Activated CD8-positive, alpha-beta memory T cell treated with anti-CD3 and anti-CD28 coated beads, Interleukin-2, amount 50 U/mL, for 1 hour (primary cell): ENCODE measurements around the gene RSPH3.
"Not testable (repeated sequence)": the region's sequence is repeated elsewhere in the genome, so short reads cannot be mapped to it uniquely, and the experiment has no call there.

Experiments
- DNase-seq: peaks from one replicate; pipeline ENCODE4 v3.0.0-alpha.2; 2020; ENCODE audit errors: extremely low read depth

RSPH3 gene

DNA sequence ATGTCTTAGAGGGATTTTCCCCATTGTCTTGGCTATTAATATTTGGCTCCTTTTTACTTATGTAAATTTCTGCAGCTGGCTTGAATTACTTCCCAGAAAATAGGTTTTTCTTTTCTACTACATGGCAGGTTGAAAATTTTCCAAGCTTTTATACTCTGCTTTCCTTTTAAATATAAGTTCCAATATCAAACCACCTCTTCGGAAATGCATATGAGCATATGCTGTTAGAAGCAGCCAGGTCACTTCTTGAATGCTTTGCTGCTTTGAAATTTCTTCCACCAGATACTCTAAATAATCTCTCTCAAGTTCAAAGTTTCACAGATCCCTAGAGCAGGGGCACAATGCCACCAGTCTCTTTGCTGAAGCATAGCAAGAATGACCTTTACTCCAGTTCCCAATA, 25.2 kb upstream of the RSPH3 start:
- not testable (repeated sequence) for DNase-seq

DNA sequence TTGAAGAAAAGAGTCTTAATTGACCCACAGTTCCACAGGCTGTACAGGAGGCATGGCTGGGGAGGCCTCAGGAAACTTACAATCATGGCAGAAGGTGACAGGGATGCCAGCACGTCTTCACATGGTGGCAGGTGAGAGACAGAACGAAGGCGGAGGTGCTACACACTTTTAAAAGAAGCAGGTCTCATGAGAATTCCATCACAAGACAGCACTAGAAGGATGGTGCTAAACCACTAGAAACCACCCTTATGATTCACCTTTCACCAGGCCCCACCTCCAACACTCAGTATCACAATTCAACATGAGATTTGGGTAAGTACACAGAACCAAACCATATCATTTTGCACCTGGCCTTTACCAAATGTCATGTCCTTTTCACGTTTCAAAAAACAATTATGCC, 23.9 kb upstream of the RSPH3 start:
- DNase-seq, result no peak

DNA sequence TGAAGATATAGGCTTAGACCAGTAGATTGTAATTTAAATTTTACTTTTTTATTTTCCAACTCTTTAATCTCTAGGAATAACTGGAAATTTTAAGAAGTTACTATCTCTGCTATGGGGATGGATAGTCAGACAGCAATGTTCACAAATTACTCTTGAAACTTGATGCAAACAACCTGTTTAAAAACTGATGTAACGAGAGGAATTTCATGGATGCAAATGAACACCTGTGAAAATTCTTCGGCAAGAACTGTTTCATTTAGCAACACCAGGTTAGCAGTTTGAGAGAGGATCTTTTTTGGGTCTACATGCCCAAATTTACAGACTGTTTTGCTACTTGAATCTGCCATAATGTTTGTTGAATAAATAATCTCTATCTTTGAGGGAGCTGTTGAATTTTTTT, 20.0 kb upstream of the RSPH3 start:
- no peak for DNase-seq

DNA sequence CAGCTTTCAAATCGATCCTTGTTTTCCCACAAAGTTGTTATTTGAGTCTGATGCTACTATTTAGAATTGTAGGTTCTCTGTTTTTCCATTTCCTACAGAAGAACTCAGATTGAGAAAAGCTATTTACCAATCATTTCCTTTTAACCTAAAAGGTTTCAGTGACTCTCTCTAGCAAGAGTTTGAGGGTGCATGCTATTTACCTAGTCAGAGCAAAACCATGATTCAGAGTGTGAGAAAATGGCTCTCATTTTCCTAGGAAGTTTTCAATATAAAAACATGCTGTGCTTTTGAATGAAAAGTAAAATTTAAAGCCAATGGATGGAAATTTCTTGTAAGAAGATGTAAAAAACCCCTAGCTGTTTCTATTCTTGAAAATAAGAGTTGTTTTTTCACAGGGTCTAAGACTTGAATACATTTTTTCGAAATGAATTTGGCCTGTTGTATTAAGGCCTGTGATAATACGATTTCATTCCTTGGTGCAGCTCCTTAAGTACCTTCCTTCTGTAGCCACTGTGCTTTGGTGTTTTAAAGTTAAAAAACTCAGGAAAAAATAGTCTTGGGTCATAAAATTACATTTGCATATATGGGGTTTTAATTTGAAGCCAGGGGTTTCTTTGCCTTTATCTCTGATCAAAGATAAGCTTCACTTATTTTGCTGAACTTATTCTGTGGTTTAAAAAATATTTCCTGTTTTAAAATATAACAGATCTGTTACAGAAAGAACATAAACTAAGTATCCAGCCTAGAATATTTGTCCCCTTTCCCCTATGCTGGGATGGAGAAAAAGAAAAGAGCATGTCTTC, 18.0 kb upstream of the RSPH3 start:
- no peak for DNase-seq

DNA sequence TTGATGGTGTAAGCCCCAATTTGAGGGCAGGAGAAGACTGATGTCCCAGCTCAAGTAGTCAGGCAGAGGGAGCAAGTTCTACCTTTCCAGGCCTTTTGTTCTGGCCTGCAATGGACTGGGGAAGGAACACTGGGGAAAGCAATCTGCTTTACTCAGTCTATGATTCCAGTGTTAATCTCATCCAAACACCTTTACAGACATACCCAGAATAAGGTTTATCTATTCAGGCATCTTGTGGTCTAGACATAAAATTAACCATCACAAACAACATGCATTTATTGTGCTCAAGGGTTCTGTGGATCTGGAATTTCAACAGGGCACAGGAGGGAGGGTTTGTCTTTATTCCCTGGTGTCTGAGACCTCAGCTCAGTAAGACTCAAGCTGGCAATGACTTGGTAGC, 14.4 kb upstream of the RSPH3 start:
- DNase-seq, result no peak

DNA sequence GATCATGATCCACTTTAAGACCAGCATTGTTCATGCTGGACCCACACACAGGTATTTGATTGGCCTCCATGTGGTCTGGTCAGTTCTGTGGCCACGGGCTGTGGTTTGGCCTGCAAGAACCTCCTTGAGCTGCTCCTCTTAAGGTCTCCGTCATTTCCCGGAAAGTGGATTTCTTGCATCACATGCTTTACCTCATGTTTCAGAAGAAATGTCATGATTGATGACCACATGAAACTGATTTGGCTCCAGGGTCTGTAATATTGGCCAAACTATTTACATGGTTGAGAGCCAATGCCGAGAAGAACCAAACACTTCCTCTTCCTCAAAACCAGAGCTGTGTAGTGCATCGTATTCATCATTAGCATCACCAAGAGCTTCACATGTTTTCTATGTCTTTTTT, 13.2 kb upstream of the RSPH3 start:
- DNase-seq, result no peak

DNA sequence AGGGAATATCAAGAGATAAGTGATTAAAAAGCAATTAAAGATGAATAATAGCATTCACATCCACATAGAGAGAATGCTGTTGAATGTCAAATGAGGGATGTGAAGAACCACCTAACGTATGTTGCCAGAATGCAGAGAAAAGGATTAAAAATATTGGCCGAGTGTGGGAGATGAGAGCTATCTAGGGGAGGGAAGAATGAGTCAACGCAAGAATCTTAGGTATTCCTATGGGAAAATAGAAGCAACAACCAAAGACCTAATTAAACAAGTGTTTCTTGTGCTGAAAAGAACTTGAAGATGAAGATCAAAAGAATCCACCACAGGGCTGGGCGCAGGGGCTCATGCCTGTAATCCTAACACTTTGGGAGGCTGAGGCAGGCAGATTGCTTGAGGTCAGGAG, 12.2 kb upstream of the RSPH3 start:
- no peak for DNase-seq

DNA sequence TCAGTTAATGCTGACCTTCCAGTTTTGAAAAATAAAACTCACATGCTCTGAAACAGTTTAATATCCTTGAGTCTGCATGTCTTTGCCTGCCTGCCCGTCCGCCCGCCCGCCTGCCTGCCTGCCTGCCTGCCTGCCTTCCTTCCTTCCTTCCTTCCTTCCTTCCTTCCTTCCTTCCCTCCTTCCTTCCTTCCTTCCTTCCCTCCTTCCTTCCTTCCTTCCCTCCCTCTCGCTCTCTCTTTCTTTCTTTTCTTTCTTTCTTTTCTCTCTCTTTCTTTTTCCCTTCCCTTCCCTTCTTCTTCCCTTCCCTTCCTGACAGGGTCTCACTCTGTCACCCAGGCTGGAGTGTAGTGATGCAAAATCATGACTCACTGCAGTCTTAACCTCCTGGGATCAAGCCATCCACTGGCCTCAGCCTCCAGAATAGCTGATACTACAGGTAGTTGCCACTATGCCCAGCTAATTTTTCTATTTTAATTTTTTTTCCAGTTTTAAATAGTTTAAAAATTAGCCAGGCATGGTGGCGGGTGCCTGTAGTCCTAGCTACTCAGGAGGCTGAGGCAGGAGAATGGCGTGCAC, 10.1 kb upstream of the RSPH3 start:
- DNase-seq, result not testable (repeated sequence)

DNA sequence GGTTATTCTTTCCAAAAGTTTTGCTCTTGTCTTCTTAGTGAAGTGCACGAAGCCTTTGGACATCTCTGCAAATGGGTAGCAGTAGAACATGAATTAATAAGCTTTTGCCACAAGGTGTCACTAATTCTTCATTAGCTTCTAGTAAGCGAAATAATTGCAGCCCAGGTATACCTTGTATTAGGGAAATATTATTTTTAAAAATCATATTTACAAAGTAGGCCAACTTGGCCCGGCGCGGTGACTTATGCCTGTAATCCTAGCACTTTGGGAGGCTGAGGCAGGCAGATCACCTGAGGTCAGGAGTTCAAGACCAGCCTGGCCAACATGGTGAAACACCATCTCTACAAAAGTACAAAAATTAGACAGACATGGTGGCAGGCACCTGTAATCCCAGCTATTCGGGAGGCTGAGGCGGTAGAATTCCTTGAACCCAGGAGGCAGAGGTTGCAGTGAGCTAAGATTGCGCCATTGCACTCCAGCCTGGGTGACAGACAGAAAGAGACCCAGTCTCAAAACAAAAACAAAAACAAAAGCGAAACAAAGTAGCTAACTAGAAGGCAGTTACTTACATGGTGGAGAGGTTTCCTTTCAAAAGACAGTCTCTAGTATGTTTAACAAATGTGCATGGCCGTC, 8.8 kb upstream of the RSPH3 start:
- DNase-seq, result no peak

DNA sequence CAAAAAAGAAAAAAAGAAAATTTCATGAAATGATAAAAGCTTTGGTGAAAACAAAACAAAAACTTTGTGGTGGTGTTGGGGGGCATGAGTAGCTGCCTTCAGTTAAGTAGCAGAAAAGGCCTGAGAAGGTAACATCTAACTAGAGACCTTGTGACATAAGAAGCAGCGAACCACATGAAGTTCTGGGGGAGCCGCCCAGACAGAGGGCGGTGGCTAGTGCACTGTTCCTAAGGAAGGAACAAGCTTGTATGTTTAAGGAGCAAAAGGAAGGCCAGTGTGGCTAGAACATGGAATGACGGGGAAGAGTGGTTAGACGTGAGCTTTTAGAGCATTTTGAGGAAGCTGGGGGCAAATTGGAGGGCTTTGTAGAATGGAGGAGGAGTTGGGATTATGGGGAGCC, 7.5 kb upstream of the RSPH3 start:
- no peak for DNase-seq

DNA sequence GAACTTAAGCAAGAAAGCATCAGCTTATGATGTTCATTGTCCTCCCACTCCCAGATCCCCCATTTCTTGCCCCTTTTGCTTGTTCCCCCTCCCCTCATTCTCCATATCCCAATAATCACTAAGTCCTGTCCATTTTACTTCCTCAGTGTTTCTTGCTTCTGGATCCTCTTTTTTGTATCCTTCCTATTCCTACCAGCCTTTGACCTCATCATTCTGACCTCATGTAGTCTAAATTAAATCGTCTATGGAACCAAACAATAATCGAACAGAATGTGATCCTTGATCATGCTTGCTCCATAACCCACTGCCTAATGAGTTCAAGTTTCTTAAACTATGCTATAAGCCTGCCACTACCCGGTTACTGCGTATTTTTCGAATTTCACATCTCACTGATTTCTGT, 5.4 kb upstream of the RSPH3 start:
- no peak for DNase-seq

DNA sequence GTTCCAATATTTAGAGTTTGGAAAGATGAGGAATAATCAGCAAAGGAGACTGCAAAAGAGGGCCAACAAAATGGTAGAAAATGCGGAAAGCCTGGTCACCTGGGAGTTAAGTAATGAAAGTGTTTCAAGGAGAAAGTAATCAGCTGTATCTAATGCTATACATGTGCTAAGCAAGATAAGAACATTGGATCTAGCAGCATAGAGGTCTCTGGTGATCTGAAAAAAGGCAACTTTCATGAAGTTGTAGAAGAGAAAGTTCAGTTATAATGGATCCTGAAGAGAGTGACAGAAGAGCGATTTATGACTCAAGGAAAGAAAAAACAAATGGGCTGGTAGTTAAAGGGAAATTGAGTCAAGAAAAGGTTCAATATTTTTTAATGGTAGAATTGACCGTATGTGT, 4.6 kb upstream of the RSPH3 start:
- no peak for DNase-seq

DNA sequence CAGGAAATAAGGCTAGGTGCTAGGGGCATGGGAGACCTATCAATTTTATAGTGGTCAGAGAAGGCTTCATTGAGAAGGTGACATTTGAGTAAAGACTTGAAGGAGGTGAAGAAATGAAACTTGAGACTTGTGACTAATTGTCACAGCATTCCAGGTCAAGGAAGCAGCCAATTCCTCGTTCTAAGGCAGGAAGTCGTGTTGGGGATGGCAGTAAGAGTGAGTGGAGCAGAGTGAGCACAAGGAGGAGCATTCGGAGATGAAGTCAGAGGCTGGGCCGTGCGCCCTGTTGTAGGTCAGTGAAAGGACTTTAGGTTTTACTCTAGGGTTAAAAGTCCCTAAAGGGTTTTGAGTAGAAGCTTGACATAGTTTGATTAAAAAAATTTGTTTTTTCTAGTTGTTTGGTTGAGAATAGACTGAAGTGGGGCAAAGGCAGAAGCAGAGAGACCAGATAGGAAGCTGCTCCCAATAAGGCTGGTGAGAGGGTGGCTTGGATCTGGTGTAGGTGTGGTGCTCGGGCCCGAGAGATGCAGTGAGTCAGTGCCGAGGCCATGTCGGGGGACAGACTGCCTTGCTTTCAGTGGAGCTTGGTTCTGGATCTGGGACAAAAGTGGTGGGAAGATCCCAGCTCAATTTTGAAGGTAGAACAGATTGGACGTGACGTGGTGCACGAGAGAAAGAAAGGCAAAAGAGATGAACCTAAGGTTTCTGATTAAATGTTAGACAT, 2.6 kb upstream of the RSPH3 start:
- DNase-seq, result no peak

DNA sequence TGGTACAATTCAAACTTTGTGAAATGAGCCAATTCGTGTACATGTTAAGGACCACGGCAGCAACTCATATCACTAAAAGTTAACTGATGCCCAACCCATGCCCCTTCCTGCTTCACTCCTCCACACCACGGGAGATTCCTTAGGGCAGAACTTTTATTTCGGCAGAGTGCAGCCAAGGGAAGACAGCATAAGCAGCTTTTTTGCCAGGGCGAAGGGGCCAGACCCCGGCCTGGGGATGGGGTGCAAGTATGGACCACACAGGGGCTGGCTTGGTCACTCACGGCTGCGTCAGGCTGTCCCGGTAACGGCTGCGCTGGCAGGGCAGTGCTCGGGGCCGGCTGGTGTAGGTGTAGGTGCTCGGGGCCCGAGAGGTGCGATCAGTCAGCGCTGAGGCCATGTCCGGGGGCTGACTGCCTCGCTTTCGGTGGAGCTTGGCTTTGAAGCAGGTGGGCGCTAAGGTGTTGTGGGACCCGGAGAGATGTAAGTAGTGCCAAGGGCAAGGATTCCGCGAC, 792 bp downstream of the RSPH3 start:
- DNase-seq, result no peak

DNA sequence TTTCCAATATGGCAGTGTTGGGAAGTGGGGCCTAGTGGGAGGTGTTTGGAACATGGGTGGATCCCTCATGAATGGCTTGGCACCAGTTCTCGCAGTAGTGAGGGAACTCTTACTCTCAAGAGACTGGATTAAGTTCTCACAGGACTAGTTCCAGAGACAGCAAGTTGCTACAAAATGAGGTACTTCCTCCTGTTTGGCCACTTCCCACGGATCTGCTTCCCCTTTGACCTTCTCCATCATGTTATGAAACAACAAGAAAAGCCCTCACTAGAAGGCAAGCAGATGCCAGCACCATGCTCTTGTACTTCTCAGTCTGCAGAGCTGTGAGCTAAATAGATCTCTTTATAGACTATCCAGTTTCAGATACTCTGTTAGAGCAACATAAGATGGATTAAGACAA, 3.1 kb downstream of the RSPH3 start:
- no peak for DNase-seq

DNA sequence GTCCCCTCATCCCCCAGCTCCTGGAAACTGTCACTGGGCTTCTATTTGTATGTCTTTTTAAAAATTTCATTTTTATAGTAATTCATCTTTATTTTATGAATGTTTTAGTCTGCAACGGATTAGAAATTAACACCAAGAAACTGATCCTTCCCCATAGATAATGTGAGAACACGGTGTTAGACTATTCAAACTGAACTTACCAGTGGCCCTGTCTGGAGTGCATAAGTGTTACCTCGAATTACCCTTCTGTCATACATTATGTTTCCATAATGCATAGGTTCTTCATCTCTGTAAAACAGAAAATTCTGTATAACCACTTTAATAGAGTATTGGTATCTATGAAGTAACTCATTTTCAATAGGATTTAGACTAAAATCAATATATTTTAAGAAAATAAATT, 6.4 kb downstream of the RSPH3 start:
- DNase-seq, result no peak

DNA sequence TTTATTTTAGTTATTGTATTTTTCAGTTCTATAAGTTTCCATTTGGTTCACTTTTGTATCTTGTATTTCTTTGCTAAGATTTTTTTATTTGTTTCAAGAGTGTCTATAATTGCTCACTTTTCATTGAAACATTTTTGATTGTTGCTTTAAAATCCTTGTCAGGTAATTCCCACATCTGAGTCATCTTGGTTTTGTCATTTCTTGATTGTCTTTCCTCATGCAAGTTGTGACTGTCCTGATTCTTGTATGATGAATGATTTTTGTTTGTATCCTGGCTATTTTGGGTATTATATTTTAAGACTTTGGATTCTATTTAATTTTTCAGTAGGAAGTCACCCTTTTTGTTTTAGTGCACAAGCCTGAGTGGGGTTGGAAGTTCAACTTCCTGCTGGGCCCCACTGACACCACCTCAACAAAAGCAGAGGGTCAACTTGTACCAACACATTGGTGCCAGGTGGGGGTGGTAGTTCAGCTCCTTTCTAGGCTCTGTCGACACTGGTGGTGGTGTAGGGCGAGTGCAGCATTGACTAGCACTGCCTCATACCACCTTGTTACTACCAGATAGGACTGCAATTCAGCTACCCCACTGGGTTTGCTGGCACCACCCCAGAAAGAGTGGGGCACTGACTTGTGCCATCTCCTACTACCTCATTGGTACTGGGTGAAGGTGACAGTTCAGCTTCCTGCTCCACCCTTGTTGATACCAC, 8.8 kb downstream of the RSPH3 start:
- no peak for DNase-seq

DNA sequence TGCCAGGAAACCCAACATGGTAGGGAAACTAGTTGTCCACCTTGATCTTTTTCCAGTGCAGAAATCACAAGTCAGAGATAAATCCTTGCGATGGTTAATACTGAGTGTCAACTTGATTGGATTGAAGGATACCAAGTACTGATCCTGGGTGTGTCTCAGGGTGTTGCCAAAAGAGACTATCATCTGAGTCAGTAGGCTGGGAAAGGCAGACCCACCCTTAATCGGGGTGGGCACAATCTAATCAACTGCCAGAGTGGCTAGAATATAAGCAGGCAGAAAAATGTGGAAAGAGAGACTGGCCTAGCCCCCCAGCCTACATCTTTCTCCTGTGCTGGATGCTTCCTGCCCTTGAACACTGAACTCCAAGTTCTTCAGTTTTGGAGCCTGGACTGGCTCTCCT, 10.3 kb downstream of the RSPH3 start:
- DNase-seq, result not testable (repeated sequence)

DNA sequence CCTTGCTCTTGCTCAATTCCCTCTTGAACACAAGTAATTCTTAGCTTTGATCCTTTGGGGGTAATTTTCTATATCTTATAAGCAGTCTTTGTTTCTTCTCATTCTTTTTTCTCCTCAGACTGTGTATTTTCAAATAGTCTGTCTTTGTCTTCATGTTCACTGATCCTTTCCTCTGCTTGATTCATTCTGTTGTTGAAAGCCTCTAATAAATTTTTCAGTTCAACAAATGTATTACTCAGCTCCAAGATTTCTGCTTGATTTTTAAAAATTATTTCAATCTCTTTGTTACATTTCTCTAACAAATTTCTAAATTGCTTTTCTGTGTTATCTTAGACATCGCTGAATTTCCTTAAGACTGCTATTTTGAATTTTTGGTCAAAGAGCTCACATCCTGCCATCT, 11.5 kb downstream of the RSPH3 start:
- DNase-seq, result no peak

DNA sequence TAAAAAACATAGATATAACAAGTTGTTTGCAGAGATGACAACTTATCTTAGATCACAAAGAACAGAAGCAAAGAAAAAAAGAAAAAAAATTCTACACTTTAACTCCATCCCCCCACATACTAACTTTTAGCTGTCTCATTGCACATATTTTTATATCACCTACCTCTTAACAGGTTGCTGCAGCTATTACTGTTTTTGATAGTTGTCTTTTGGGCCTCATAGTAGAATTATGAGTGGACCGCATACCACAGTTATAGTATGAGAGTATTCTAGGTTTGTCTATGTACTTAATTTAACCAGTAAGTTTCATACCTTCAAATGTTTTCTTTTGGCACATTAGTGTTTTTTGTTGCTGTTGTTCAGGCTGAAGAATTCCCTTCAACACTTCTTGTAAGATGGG, 12.3 kb downstream of the RSPH3 start:
- no peak for DNase-seq

DNA sequence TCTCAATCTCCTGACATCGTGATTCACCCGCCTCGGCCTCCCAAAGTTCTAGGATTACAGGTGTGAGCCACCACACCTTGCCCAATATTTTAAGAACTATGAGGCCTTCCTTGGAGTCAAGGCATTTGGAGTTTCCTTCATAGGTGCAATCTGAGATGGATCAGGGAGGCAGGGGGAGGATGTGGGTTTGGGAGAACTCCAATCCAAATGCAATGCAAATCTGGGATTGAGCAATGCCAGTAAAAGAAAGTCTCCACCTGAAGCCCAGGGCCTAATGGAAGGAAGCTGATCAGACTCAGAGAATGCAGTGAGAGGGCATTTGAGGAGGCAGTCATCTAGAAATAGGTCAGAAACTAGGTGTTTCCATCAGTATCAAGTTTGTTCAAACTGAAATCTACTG, 21.2 kb downstream of the RSPH3 start:
- no peak for DNase-seq

DNA sequence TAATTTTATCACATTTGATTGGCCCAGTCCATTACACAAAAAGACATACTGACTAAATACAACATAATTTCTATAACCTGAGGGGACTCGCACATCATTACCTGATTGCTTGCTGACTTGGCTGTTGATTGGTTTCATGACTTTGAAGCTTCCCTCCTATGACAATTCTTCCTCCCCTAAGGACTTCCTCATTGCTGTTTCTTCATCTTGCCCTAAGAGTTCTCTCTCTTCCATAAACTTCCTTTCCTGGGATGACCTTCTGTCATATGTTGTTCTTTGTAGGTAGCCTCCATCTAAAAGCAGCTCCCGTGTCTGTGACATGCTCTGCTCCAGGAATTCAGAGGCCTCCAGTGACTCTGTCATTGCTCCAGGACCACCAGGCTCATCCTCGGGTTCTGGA, 22.6 kb downstream of the RSPH3 start:
- DNase-seq, result no peak
